Kidney (tissue), 11 donors: ENCODE data around the gene SRGAP2C. TPM values are rescaled to one million over a fixed set of nuclear protein-coding genes. Genes with fewer than 3 reads are reported as not detected.
"Not testable (repeated sequence)": the region's sequence is repeated elsewhere in the genome, so short reads cannot be mapped to it uniquely, and the experiment has no call there.

Source experiments
- DNase-seq, 5 donors: peaks; one replicate each; pipeline ENCODE4 v3.0.0-alpha.2; 2013 to 2020
- FAIRE-seq: peaks from 2 replicates; lab custom pipeline; 2012; peaks lifted over from hg19 to GRCh38; lab: Jason Lieb, UNC
- H3K27ac ChIP-seq, 2 donors: one replicate each; pipeline ENCODE4 v1.7.0; 2013; ENCODE audit warnings: low read depth in 2 of 2, low read length in 2 of 2, inconsistent platforms in 1 of 2
- H3K27me3 ChIP-seq: one replicate; pipeline ENCODE4 v1.7.1; 2013; ENCODE audit warnings: low read length, inconsistent platforms; ENCODE audit not compliant: control insufficient read depth, insufficient read depth
- H3K36me3 ChIP-seq, 3 donors: one replicate each; pipeline versions ENCODE4 v1.7.0 to v1.7.1; 2013; ENCODE audit warnings: low read length in 3 of 3, control low read depth in 1 of 3, inconsistent platforms in 1 of 3; ENCODE audit not compliant: insufficient read depth in 3 of 3, control insufficient read depth in 2 of 3
- H3K4me1 ChIP-seq, 3 donors: one replicate each; pipeline versions ENCODE4 v1.7.0 to v1.7.1; 2013; ENCODE audit warnings: low read length in 3 of 3, inconsistent platforms in 1 of 3, low read depth in 1 of 3; ENCODE audit not compliant: control insufficient read depth in 2 of 3, insufficient read depth in 2 of 3
- H3K4me3 ChIP-seq, 3 donors: one replicate each; pipeline versions ENCODE4 v1.7.0 to v1.8.1; 2013; ENCODE audit warnings: low read length in 3 of 3, control low read depth in 1 of 3, inconsistent platforms in 1 of 3
- H3K9ac ChIP-seq, 3 donors: one replicate each; pipeline versions ENCODE4 v1.7.0 to v1.7.1; 2013; ENCODE audit warnings: low read length in 3 of 3, control low read depth in 1 of 3, inconsistent platforms in 1 of 3
- H3K9me3 ChIP-seq, 3 donors: one replicate each; pipeline versions ENCODE4 v1.7.0 to v1.7.1; 2013; ENCODE audit warnings: low read length in 3 of 3, control low read depth in 1 of 3, inconsistent platforms in 1 of 3; ENCODE audit not compliant: control insufficient read depth in 2 of 3, insufficient read depth in 1 of 3
- intact Hi-C: fragments of 100-400 bp; cut with DNase I; formaldehyde crosslinking; loops from one replicate; pipeline ENCODE4 v1.11.1; 2022
- polyA plus RNA-seq: library from polyadenylated mRNA; stranded (reverse); fragments of 350-450 nt; fragmentation: Illumina TruSeq; extraction: RNeasy Lipid Tissue Mini Kit (QIAGEN cat#74804); gene quantifications from one replicate; pipeline ENCODE4 v1.2.3, GENCODE V29; 2014; ENCODE audit warnings: low read depth, low replicate concordance; ENCODE audit not compliant: insufficient read depth
- total RNA-seq: library from RNA; stranded (reverse); fragmentation: NEBNext Ultra II Directional; extraction: Animal tissue kit (Norgen Biotek cat#: 25700); gene quantifications from one replicate; pipeline ENCODE4 v1.2.1, GENCODE V29; 2021
- donor health status: control.
- donor health status: control.
- donor health status: DM: yes; HTN: yes; CAD: no.
- donor health status: Normal renal cell carcinoma (clear cell type).

The SRGAP2C gene
- total and polyA plus RNA-seq, 2 donors from 2014 or later = 6.6 to 29.1 TPM

- intact Hi-C loops, DNase-seq, H3K9ac ChIP-seq, H3K4me1 ChIP-seq, H3K9me3 ChIP-seq, H3K27ac ChIP-seq, FAIRE-seq, H3K4me3 ChIP-seq, H3K27me3 ChIP-seq, H3K36me3 ChIP-seq: not testable (repeated sequence)
These were observed 113.8 kb downstream of the SRGAP2C start for GRCh38 chr1:121298529-121298928.

GRCh38 chr1:121299514-121300149, 114.9 kb downstream of the SRGAP2C start:
- H3K27me3 ChIP-seq, H3K36me3 ChIP-seq, H3K4me3 ChIP-seq, intact Hi-C loops, H3K27ac ChIP-seq, FAIRE-seq, DNase-seq, H3K9ac ChIP-seq, H3K9me3 ChIP-seq, H3K4me1 ChIP-seq: not testable (repeated sequence)

- H3K9ac ChIP-seq = not testable (repeated sequence)
These were observed 117.1 kb downstream of the SRGAP2C start for GRCh38 chr1:121301876-121302275.

GRCh38 chr1:121307759-121308158, 123.0 kb downstream of the SRGAP2C start:
- H3K9ac ChIP-seq, H3K4me3 ChIP-seq, H3K27ac ChIP-seq, DNase-seq, H3K4me1 ChIP-seq, H3K9me3 ChIP-seq, FAIRE-seq, H3K27me3 ChIP-seq, intact Hi-C loops, H3K36me3 ChIP-seq: not testable (repeated sequence)

More at GRCh38 chr1:121301876-121302275, 117.1 kb downstream of the SRGAP2C start:
- intact Hi-C loops, H3K9me3 ChIP-seq, H3K4me3 ChIP-seq, H3K36me3 ChIP-seq, H3K4me1 ChIP-seq, DNase-seq, H3K27me3 ChIP-seq, H3K27ac ChIP-seq, FAIRE-seq: not testable (repeated sequence)

- H3K27ac ChIP-seq, FAIRE-seq, H3K4me3 ChIP-seq, intact Hi-C loops, DNase-seq, H3K9ac ChIP-seq, H3K27me3 ChIP-seq, H3K36me3 ChIP-seq, H3K9me3 ChIP-seq, H3K4me1 ChIP-seq: not testable (repeated sequence)
These were observed 130.7 kb downstream of the SRGAP2C start for GRCh38 chr1:121315509-121315908.

GRCh38 chr1:121316081-121316480, 131.3 kb downstream of the SRGAP2C start:
- H3K4me1 ChIP-seq, H3K27ac ChIP-seq, FAIRE-seq, H3K36me3 ChIP-seq, H3K4me3 ChIP-seq, H3K9ac ChIP-seq, intact Hi-C loops, DNase-seq, H3K9me3 ChIP-seq, H3K27me3 ChIP-seq: not testable (repeated sequence)

GRCh38 chr1:121317491-121318468, 133.0 kb downstream of the SRGAP2C start:
- H3K9me3 ChIP-seq, H3K27me3 ChIP-seq, H3K4me3 ChIP-seq, H3K27ac ChIP-seq, DNase-seq, intact Hi-C loops, H3K9ac ChIP-seq, FAIRE-seq, H3K4me1 ChIP-seq, H3K36me3 ChIP-seq: not testable (repeated sequence)

- H3K9me3 ChIP-seq, H3K27ac ChIP-seq, H3K4me1 ChIP-seq, DNase-seq, H3K27me3 ChIP-seq, FAIRE-seq, intact Hi-C loops, H3K4me3 ChIP-seq, H3K9ac ChIP-seq, H3K36me3 ChIP-seq: not testable (repeated sequence)
These were observed 133.9 kb downstream of the SRGAP2C start for GRCh38 chr1:121318687-121319086.
